K562 (cell line): ENCODE results near the gene TSPOAP1. TPM values are rescaled to one million over a fixed set of nuclear protein-coding genes. Genes with fewer than 3 reads are reported as not detected.

Source experiments
- ATAC-seq: fragments of 200-7000 bp; cut with Tn5 transposase; 3 replicates; pipeline ENCODE4 v1.9.1; 2020; ENCODE audit warnings: moderate library complexity
- BruUV-seq: library from RNA; stranded (reverse); fragments of 400-500 nt; replicated peaks from 2 replicates; lab custom pipeline; 2021; lab: Mats Ljungman, UMichigan
- CTCF ChIA-PET: fragments of 300-600 bp; formaldehyde crosslinking; extraction: SDS; loops from one replicate; lab custom pipeline; 2021; ENCODE audit warnings: low intra/inter-chr PET ratio; lab: Yijun Ruan, JAX
- POLR2A ChIA-PET: fragments of 300-600, 350-650 bp; sonication (Branson Sonifier 250); formaldehyde crosslinking; extraction: SDS; loops from one replicate; lab custom pipeline; 2021; ENCODE audit warnings: antibody characterized with exemption, inconsistent platforms; lab: Yijun Ruan, JAX
- DNase-seq, 4 experiments: peaks; one replicate each; pipeline versions ENCODE4 v3.0.0 to v3.0.0-alpha.2; 2011 to 2018; ENCODE audit warnings: low spot score in 3 of 4, mixed read lengths in 3 of 4; ENCODE audit errors: extremely low read depth in 1 of 4
- FAIRE-seq: peaks from 2 replicates; lab custom pipeline; 2011; peaks lifted over from hg19 to GRCh38; lab: Jason Lieb, UNC
- H2AFZ ChIP-seq: 2 replicates; pipeline ENCODE4 v1.6.0; 2011; ENCODE audit warnings: low read depth, low read length, control low read depth, inconsistent platforms
- H3K27ac ChIP-seq: fragments of 200-600 bp; 3 replicates; pipeline ENCODE4 v1.8.0; 2011; ENCODE audit warnings: low read depth, mild to moderate bottlenecking, control low read depth, inconsistent platforms, low read length, moderate library complexity, mixed read lengths; ENCODE audit errors: extremely low read depth
- H3K27me3 ChIP-seq, 2 experiments: fragments of 300-600 bp in 1 of 2; 2 replicates in 1 of 2; 3 replicates in 1 of 2; pipeline versions ENCODE4 v1.6.0 to v1.8.0; 2011; ENCODE audit warnings: inconsistent platforms in 2 of 2, low read length in 2 of 2, mild to moderate bottlenecking in 1 of 2, mixed read lengths in 1 of 2, moderate library complexity in 1 of 2; ENCODE audit not compliant: control insufficient read depth in 2 of 2, insufficient read depth in 2 of 2
- H3K36me3 ChIP-seq: fragments of 300-600 bp; 3 replicates; pipeline ENCODE4 v1.8.0; 2011; ENCODE audit warnings: mild to moderate bottlenecking, low read length, inconsistent platforms; ENCODE audit not compliant: control insufficient read depth, insufficient read depth
- H3K4me1 ChIP-seq, 2 experiments: fragments of 200-600 bp in 1 of 2; replicated peaks in 1 of 2; 2 replicates in 1 of 2; 3 replicates in 1 of 2; pipeline versions ENCODE4 v1.5.1 to v1.8.0; 2011; ENCODE audit warnings: inconsistent platforms in 2 of 2, low read length in 2 of 2, mild to moderate bottlenecking in 1 of 2, mixed read lengths in 1 of 2, moderate library complexity in 1 of 2; ENCODE audit not compliant: control insufficient read depth in 2 of 2, insufficient read depth in 2 of 2
- H3K4me2 ChIP-seq: 2 replicates; pipeline ENCODE4 v1.6.1; 2011; ENCODE audit warnings: low read length, control low read depth, inconsistent platforms, mixed read lengths; ENCODE audit not compliant: insufficient read depth
- H3K4me3 ChIP-seq: fragments of 200-600 bp; sonication (generic), shearing (Covaris generic); 2 replicates; pipeline ENCODE4 v1.5.1; 2016; ENCODE audit warnings: control low read depth, inconsistent platforms
- H3K79me2 ChIP-seq: fragments of 200-600 bp; 3 replicates; pipeline ENCODE4 v1.8.0; 2011; ENCODE audit warnings: low read length, inconsistent platforms; ENCODE audit not compliant: control insufficient read depth, insufficient read depth
- H3K9ac ChIP-seq, 2 experiments: 2 replicates each; pipeline versions ENCODE4 v1.6.0 to v1.6.1; 2011; ENCODE audit warnings: low read depth in 2 of 2, low read length in 2 of 2, control low read depth in 1 of 2, inconsistent platforms in 1 of 2, mild to moderate bottlenecking in 1 of 2, mixed read lengths in 1 of 2; ENCODE audit not compliant: insufficient read depth in 1 of 2
- H3K9me1 ChIP-seq: one replicate; pipeline ENCODE4 v1.6.0; 2011; ENCODE audit warnings: inconsistent platforms, mild to moderate bottlenecking, low read length, moderate library complexity; ENCODE audit not compliant: control insufficient read depth, insufficient read depth
- H3K9me3 ChIP-seq: replicated peaks from 2 replicates; pipeline ENCODE4 v1.5.1; 2011; ENCODE audit warnings: low read depth, low read length, inconsistent platforms; ENCODE audit not compliant: control insufficient read depth, insufficient read depth
- H4K20me1 ChIP-seq: replicated peaks from 2 replicates; pipeline ENCODE4 v1.6.1; 2011; ENCODE audit warnings: low read length, inconsistent platforms, mixed read lengths; ENCODE audit not compliant: control insufficient read depth, insufficient read depth
- ADNP ChIP-seq: fragments of 200-800 bp; sonication (Bioruptor generic); IDR thresholded peaks from 2 replicates; pipeline ENCODE4 v1.6.1; 2016; ENCODE audit warnings: missing genetic modification characterization, missing compliant biosample characterization
- FOXJ2 ChIP-seq: fragments of 200-800 bp; sonication (Bioruptor generic); IDR thresholded peaks from 2 replicates; pipeline ENCODE4 v1.6.1; 2016; ENCODE audit warnings: missing genetic modification characterization, missing compliant biosample characterization
- MAFG ChIP-seq: fragments of 450-650 bp; conservative IDR thresholded peaks from 2 replicates; pipeline ENCODE4 v1.6.1; 2016; ENCODE audit warnings: missing genetic modification characterization, missing compliant biosample characterization
- MTA2 ChIP-seq: fragments of 450-650 bp; IDR thresholded peaks from 2 replicates; pipeline ENCODE4 v1.6.1; 2016; ENCODE audit warnings: low read depth
- RB1 ChIP-seq: fragments of 450-650 bp; IDR thresholded peaks from 2 replicates; pipeline ENCODE4 v1.6.1; 2017; ENCODE audit warnings: low read depth, mild to moderate bottlenecking
- RFX1 ChIP-seq: fragments of 450-650 bp; IDR thresholded peaks from 2 replicates; pipeline ENCODE4 v1.6.1; 2016; ENCODE audit warnings: mild to moderate bottlenecking, moderate library complexity
- ZNF174 ChIP-seq: fragments of 250-450 bp; sonication (Bioruptor Pico); IDR thresholded peaks from 2 replicates; pipeline ENCODE4 v1.4.0; 2020; ENCODE audit warnings: mild to moderate bottlenecking
- ZNF253 ChIP-seq: fragments of 250-450 bp; sonication (Bioruptor Pico); conservative IDR thresholded peaks from 2 replicates; pipeline ENCODE4 v1.6.1; 2021; ENCODE audit warnings: mild to moderate bottlenecking
- ZNF512 ChIP-seq: IDR thresholded peaks from 2 replicates; pipeline ENCODE4 v1.6.1; 2016; ENCODE audit warnings: missing genetic modification characterization, missing compliant biosample characterization
- WGBS: fragments of 100-300 bp; shearing (Covaris generic); methylation state at CpG from one replicate; pipeline ENCODE4 v1.1.6; 2016; ENCODE audit warnings: low coverage, mixed read lengths; ENCODE audit not compliant: insufficient coverage; ENCODE audit errors: missing lambda C conversion rate; 5-methylcytosine and 5-hydroxymethylcytosine counted together
- in situ Hi-C: fragments of 300-500 bp; cut with MboI; formaldehyde crosslinking; loops from 4 replicates; pipeline ENCODE4 v1.15.0; 2018; ENCODE audit warnings: inconsistent platforms, mixed read lengths
- intact Hi-C: fragments of 100-400 bp; cut with micrococcal nuclease; formaldehyde crosslinking; loops from 2 replicates; pipeline ENCODE4 v1.14.2; 2022
- polyA plus RNA-seq, 8 experiments: library from polyadenylated mRNA; depleted of rRNA in 4 of 8; stranded (reverse) in 5 of 8; unstranded in 3 of 8; fragments of >200 nt; fragmentation: Nextera tagmentation in 2 of 8; fragmentation: Illumina TruSeq in 1 of 8; extraction: Ambion mirVana in 2 of 8; extraction: Trizol in 1 of 8; gene quantifications; 2 replicates each; pipeline versions ENCODE4 v1.2.1 to v1.2.3, GENCODE V29; 2011 to 2014; ENCODE audit warnings: inconsistent platforms in 1 of 8, missing spikeins in 1 of 8
- total RNA-seq, 7 experiments: library from RNA; depleted of rRNA in 6 of 7; stranded (reverse); fragments of >200 nt in 6 of 7; fragmentation: Illumina TruSeq in 2 of 7; extraction: Trizol in 2 of 7; gene quantifications; 2 replicates each; pipeline versions ENCODE4 v1.2.1 to v1.2.3, GENCODE V29; 2011 to 2021; ENCODE audit warnings: low replicate concordance in 1 of 7
- TF ChIP-seq, protein P1 (sequence below): fragments of 250-450 bp; sonication (Bioruptor Pico); IDR thresholded peaks from 2 replicates; pipeline ENCODE4 v1.5.0; 2020; ENCODE audit warnings: mild to moderate bottlenecking, borderline replicate concordance
- TF ChIP-seq, protein P2 (sequence below): fragments of 450-650 bp; conservative IDR thresholded peaks from 2 replicates; pipeline ENCODE4 v1.6.1; 2016; ENCODE audit warnings: missing genetic modification characterization, low read depth, mild to moderate bottlenecking, missing compliant biosample characterization, moderate library complexity
- TF ChIP-seq, protein P3 (sequence below): fragments of 450-650 bp; conservative IDR thresholded peaks from 2 replicates; pipeline ENCODE4 v1.6.1; 2016; ENCODE audit warnings: missing genetic modification characterization, low read depth, mild to moderate bottlenecking, control low read depth, missing compliant biosample characterization

Gene TSPOAP1
- total and polyA plus RNA-seq, 9 of the 15 experiments (the other 6 are each of a cell fraction or from before 2014, with no cell fraction given), result 0.87 to 3.9 (median 1.8) TPM; not detected in 2

DNA sequence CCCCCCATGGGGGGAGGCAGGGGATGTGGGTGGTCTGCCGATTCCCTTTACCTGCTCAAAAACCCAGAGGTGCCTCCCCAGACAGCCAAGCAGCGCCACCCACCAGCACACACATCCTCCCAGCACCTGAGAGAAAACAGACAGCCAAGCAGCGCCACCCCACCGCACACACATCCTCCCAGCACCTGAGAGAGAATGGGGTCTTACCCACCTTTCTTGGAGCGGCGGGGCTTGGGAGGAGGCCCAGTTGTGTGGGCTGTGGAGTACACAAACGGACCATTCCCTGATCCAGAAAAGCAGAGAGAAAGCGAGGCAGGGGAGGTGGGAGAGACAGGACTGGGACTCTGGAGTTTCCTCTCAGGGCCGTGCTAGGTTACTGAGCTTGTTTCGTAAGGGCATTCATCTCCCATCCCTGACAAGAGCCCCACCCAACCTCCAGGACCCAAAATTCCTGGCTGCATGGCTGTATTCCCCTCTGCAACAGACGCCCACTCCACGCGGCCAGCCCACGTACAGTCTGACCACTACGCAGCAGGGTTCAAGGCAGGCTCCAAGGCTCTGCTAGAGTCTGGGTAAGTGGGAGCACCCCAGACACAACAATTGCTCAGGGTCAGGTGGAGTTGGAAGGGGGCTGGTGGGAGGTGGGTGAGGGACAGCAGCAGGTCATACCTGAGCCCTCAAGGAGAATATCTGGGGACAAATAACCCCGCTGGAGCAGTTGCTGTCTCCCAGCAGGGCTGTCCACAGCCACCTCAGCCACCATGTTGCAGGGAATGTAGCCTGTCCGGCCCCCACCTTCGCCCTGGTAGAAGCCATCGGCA, 22.3 kb downstream of the TSPOAP1 start (continued):
- TF ChIP-seq, protein P1, sequence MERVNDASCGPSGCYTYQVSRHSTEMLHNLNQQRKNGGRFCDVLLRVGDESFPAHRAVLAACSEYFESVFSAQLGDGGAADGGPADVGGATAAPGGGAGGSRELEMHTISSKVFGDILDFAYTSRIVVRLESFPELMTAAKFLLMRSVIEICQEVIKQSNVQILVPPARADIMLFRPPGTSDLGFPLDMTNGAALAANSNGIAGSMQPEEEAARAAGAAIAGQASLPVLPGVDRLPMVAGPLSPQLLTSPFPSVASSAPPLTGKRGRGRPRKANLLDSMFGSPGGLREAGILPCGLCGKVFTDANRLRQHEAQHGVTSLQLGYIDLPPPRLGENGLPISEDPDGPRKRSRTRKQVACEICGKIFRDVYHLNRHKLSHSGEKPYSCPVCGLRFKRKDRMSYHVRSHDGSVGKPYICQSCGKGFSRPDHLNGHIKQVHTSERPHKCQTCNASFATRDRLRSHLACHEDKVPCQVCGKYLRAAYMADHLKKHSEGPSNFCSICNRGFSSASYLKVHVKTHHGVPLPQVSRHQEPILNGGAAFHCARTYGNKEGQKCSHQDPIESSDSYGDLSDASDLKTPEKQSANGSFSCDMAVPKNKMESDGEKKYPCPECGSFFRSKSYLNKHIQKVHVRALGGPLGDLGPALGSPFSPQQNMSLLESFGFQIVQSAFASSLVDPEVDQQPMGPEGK, result no peak
- no peak for TF ChIP-seq MAFG (tag)
- TF ChIP-seq RB1, result no peak
- TF ChIP-seq, protein P2, sequence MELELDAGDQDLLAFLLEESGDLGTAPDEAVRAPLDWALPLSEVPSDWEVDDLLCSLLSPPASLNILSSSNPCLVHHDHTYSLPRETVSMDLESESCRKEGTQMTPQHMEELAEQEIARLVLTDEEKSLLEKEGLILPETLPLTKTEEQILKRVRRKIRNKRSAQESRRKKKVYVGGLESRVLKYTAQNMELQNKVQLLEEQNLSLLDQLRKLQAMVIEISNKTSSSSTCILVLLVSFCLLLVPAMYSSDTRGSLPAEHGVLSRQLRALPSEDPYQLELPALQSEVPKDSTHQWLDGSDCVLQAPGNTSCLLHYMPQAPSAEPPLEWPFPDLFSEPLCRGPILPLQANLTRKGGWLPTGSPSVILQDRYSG (tag), result no peak
- TF ChIP-seq MTA2, result no peak
- TF ChIP-seq, all 486 proteins: peak for 0

DNA sequence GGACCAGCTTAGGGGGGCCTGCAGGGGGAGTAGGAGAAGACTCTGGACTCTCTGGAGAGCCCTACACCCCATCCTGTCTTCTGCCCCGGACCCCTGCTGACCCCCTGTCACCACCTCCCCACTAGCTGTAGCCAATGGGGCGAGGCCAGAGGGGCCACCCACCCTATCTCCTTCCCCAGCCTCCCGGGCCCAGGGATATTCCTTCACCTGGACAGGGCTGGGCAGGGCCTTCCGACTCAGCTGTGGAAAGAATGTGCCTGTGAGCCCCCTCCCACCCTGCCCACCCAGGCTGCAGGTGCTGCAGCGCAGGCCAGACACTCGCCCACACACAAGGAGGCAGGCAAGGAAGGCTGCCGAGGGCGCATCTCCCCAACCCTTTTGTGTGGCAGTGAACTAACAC, 23.0 kb downstream of the TSPOAP1 start:
- POLR2A ChIA-PET, result interaction anchor here (1.4 kb wide), 1 partner anchor 187 kb away, joined by 3 read pairs; no protein-coding TSS in a partner anchor
- WGBS, result 62% methylated on average over 5 of the region's 8 CpGs
- TF ChIP-seq ADNP (tag) (no peak), RFX1 (no peak), ZNF253 (no peak), ZNF174 (CRISPR knock-in tag) (no peak), ZNF512 (tag) (no peak), FOXJ2 (no peak)
- TF ChIP-seq, protein P3, sequence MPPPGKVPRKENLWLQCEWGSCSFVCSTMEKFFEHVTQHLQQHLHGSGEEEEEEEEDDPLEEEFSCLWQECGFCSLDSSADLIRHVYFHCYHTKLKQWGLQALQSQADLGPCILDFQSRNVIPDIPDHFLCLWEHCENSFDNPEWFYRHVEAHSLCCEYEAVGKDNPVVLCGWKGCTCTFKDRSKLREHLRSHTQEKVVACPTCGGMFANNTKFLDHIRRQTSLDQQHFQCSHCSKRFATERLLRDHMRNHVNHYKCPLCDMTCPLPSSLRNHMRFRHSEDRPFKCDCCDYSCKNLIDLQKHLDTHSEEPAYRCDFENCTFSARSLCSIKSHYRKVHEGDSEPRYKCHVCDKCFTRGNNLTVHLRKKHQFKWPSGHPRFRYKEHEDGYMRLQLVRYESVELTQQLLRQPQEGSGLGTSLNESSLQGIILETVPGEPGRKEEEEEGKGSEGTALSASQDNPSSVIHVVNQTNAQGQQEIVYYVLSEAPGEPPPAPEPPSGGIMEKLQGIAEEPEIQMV, result no peak

More for the DNA sequence above, 23.0 kb downstream of the TSPOAP1 start:
- CTCF ChIA-PET, result interaction anchor here (0.6 to 1.2 kb wide), 2 partner anchors 85 to 135 kb away, joined by 3 to 6 read pairs; no protein-coding TSS in a partner anchor
- intact Hi-C loops (no loop called here), in situ Hi-C loops (no loop called here)
- Histone ChIP-seq H3K36me3 (no peaks in the 10 kb centered on the region), H3K9ac (no peak overlapping the region), H3K9me1 (peaks cover 11% of the 10 kb centered on the region), H2AFZ (no peak overlapping the region), H3K79me2 (no peaks in the 10 kb centered on the region), H3K27me3 (no peaks in the 10 kb centered on the region), H3K4me1 (peaks cover 4 to 31% of the 10 kb centered on the region in 2 experiments; a peak in 2 of 5 replicates), H3K27ac (no peak overlapping the region), H3K4me2 (no peak overlapping the region), H4K20me1 (no peaks in the 10 kb centered on the region), H3K4me3 (no peak overlapping the region), H3K9me3 (no peaks in the 10 kb centered on the region)
- FAIRE-seq, result no peak
- DNase-seq, result no peak
- BruUV-seq, result no TSS peak
- ATAC-seq, result no peak
